ENCODE data around the gene ADAM12.
A peak's percentile ranks its signal among the peaks of the same experiment; 100 is the strongest.

ADAM12 gene

GRCh38 chr10:126085806-126086205 lies 302.5 kb downstream of the ADAM12 start:
- TF ChIP-seq CTCF (IDR thresholded peaks at IDR 0.05; ENCODE audit: unreplicated experiment in 3 of 3): no peak
- no peaks in the 10 kb centered on the region for H3K27me3 Mint-ChIP-seq (ENCODE audit: low read depth)
- H3K27ac Mint-ChIP-seq: peak overlapping the region; percentile 1 to 4 (median 2)
- no peak overlapping the region for H3K4me3 Mint-ChIP-seq
- H3K36me3 Mint-ChIP-seq (ENCODE audit: low read depth): no peaks in the 10 kb centered on the region
- no peaks in the 10 kb centered on the region for H3K9me3 Mint-ChIP-seq
- H3K4me1 Mint-ChIP-seq: peaks cover 68% of the 10 kb centered on the region

GRCh38 chr10:126084369-126084768 lies 303.9 kb downstream of the ADAM12 start:
- Mint-ChIP-seq H3K4me1 (peaks cover 67% of the 10 kb centered on the region), H3K36me3 (ENCODE audit: low read depth) (no peaks in the 10 kb centered on the region), H3K4me3 (no peak overlapping the region), H3K27ac (peak overlapping the region; percentile 27 to 78 (median 43)), H3K9me3 (no peaks in the 10 kb centered on the region), H3K27me3 (ENCODE audit: low read depth) (no peaks in the 10 kb centered on the region)
- no peak for TF ChIP-seq CTCF (IDR thresholded peaks at IDR 0.05; ENCODE audit: unreplicated experiment in 3 of 3)

GRCh38 chr10:126083009-126083408 lies 305.3 kb downstream of the ADAM12 start:
- no peak for TF ChIP-seq CTCF (IDR thresholded peaks at IDR 0.05; ENCODE audit: unreplicated experiment in 3 of 3)
- H3K9me3 Mint-ChIP-seq: peaks cover 4% of the 10 kb centered on the region
- H3K4me3 Mint-ChIP-seq: no peak overlapping the region
- H3K36me3 Mint-ChIP-seq (ENCODE audit: low read depth): no peaks in the 10 kb centered on the region
- H3K4me1 Mint-ChIP-seq: peaks cover 54% of the 10 kb centered on the region
- H3K27me3 Mint-ChIP-seq (ENCODE audit: low read depth): peaks cover 9% of the 10 kb centered on the region
- H3K27ac Mint-ChIP-seq: peak overlapping the region in 2 of 3 experiments; percentile 43 to 78

GRCh38 chr10:126081841-126082466 lies 306.3 kb downstream of the ADAM12 start:
- Mint-ChIP-seq H3K27ac (peak overlapping the region; percentile 93 to 98 (median 95)), H3K27me3 (ENCODE audit: low read depth) (peaks cover 11% of the 10 kb centered on the region), H3K9me3 (peaks cover 12% of the 10 kb centered on the region), H3K36me3 (ENCODE audit: low read depth) (peaks cover 2% of the 10 kb centered on the region), H3K4me3 (no peak overlapping the region), H3K4me1 (peaks cover 45% of the 10 kb centered on the region)
- TF ChIP-seq CTCF (IDR thresholded peaks at IDR 0.05; ENCODE audit: unreplicated experiment in 3 of 3): no peak

GRCh38 chr10:126080879-126081411 lies 307.3 kb downstream of the ADAM12 start:
- peaks cover 14% of the 10 kb centered on the region for H3K9me3 Mint-ChIP-seq
- no peak for TF ChIP-seq CTCF (IDR thresholded peaks at IDR 0.05; ENCODE audit: unreplicated experiment in 3 of 3)
- H3K4me3 Mint-ChIP-seq: peak overlapping the region; percentile 18 to 74 (median 48)
- peak overlapping the region; percentile 93 to 98 (median 95) for H3K27ac Mint-ChIP-seq
- H3K27me3 Mint-ChIP-seq (ENCODE audit: low read depth): peaks cover 11% of the 10 kb centered on the region
- H3K4me1 Mint-ChIP-seq: peaks cover 44% of the 10 kb centered on the region
- H3K36me3 Mint-ChIP-seq (ENCODE audit: low read depth): peaks cover 10% of the 10 kb centered on the region

All from nephron (organoid).